Measurements from ENCODE around the gene CZIB.
"Not testable (repeated sequence)": the region's sequence is repeated elsewhere in the genome, so short reads cannot be mapped to it uniquely, and the experiment has no call there.

The CZIB gene

DNA sequence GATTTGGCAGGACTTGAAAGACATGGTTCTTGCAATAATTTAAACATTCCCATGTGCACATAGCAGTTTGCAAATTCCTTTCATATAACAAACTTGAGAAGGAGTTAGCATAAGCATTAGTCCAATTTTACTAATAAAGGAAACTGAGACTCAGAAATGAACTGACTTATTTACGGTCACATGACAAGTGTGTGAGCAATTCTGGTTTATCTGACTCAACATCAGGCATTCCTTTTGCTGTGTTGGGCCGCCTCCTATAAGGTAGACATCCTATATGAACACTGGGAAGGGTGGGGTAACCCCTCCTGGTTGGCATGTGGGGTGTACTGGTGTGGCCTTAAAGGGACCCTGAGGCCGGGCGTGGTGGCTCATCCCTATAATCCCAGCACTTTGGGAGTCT is 32.3 kb downstream of the CZIB start:
- no peak for DNase-seq (ENCODE audit: low read depth)

DNA sequence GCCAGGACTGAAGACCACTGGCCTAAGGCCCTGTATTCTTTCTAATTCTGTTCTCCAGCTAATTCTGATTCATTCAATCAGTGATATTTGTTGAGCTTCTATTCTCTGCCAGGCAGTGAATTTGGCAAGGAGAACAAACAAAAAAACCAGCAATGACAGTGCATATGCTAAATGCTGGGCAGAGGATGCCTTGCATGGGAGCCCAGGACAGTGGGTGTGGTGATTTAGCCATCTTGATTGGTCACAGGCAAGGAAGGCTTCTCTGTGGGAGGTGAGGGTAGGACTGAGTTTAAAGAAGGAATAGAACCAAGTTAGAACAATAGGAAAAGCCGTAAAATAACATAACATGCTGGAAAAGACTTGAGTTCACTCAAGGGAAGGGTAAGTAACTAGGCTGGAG is 33.0 kb downstream of the CZIB start:
- no peak for DNase-seq (ENCODE audit: low read depth)

DNA sequence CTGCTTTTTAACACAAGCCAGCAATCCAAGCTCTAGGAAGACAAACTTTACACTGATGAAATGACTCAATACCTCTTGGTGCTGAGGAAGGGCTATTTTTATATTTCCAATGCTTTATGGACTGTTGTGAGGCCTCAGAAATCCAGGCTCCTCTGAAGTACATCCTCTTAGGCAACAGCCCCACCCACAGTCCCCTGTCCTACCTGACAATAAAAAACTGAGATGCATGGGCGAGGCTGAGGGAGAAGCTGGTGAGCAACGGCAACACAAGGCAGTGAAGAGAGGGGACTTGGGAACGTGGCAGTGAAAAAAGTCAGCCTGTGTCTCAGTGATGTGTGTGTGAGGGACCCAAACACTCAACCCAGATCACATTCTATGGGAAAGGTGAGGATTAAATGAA is 33.9 kb downstream of the CZIB start:
- DNase-seq (ENCODE audit: low read depth): no peak

DNA sequence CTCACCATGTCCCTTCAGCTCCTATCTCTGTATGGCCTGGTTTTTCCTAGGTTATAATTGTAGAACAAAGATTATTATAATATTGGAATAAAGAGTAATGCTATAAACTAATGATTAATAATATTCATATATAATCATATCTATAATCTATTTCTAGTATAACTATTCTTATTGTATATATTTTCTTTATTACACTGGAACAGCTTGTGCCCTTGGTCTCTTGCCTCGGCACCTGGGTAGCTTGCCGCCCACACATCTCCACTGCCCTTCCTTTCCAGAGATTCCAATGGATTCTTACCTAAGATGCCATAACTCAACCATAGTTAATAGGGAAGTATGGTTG is 34.5 kb downstream of the CZIB start:
- not testable (repeated sequence) for DNase-seq (ENCODE audit: low read depth)

DNA sequence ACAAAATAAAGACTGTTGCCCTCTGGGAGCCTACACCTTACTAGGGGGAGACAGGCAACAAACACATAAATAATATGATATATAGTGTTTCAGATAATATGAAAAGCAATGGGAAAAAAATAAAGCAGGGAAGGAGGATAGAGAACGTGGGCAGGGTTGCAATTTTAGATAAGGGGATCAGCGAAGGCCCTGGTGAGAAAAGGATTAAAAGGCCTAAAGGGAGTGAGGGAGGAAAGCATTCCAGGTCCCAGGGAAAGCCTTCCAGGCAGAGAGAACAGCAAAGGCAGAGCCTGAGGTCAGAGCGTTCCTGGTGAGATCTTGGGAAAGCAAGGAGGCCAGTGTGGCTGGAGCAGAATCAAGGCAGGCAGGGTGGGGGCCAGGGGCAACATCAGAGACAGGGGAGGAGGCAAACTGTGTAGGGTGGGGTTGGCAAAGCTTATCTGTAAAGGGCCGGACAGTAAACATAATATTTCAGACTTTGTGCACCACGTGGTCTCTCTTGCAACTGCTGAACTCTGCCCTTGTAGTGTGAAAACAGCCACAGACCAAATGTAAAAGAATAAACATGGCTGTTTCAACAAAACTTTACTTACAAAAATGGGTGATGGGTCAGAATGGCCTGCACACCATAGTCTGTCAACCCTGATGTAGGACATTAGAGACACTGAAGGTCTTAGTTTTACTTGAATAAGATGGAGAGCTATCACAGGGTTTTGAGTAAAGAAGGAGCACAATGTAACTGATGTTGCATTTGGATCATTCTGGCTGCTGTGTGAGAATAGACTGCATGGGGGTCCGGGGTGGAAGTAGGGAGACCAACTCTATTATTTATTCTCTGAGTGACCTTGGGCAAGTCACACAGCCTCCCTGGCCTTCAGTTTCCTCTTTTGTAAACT is 37.1 kb downstream of the CZIB start:
- DNase-seq (ENCODE audit: low read depth): no peak

GRCh38 chr1:53182716-53183094 is 37.7 kb downstream of the CZIB start:
- no peak for DNase-seq (ENCODE audit: low read depth)

GRCh38 chr1:53182111-53182593 is 38.3 kb downstream of the CZIB start:
- DNase-seq (ENCODE audit: low read depth): peak; percentile 42

DNA sequence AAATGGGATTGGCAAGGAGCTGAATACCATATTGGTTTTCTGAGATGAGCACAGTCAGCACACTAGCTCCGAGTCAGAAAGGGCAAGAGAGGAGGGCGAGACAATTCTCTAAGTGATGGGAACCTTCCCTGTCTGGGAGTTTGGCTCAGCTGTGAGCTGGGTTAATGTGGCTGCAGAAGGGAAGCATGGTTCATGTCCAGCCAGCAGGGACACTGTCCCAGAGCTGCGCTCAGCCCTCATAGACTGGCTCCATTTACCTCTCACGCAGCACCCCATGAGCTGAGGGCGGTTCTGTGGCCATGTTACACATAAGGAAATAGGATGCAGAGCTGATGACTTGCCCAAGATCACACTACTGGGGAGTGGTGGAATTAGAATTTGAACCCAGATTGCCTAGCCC is 39.5 kb downstream of the CZIB start:
- no peak for DNase-seq (ENCODE audit: low read depth)

GRCh38 chr1:53180226-53180625 is 40.2 kb downstream of the CZIB start:
- DNase-seq (ENCODE audit: low read depth): peak; percentile 20

DNA sequence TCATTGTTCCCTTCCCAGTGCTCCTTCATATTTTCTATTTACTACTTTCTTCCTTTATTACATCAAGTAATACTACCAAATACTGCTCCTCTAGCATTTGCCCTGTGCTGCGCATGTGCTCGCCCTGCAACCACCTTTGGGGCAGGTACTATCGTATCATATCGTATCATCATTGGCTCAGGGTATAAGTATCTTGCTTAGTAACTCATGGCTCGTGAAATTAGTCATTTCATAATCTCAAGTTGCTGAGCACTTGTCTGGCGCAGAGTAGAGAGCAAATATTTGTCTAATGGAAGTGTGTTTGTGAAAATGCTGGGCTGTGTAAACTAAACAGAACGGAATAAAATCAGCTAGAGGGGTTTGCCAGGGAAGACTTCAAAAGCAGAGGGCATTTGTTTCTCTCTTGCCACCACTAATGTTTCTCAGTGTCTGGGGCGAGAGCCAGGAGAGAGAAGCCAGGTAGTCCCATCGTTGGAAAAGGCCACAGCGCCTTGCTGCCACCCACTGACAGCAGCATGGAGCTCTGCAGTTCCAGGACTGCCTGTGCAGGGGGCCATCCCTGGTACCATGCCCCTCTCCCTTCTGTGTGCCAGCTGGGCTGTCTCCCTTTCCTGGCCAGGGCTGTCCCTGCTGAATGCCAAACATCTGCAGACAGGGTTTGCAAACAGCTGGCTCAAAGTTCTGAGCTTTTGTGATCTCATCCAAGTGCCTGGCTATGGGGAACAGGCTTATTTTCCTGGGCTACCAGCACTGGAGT is 43.8 kb downstream of the CZIB start:
- DNase-seq (ENCODE audit: low read depth): no peak

DNA sequence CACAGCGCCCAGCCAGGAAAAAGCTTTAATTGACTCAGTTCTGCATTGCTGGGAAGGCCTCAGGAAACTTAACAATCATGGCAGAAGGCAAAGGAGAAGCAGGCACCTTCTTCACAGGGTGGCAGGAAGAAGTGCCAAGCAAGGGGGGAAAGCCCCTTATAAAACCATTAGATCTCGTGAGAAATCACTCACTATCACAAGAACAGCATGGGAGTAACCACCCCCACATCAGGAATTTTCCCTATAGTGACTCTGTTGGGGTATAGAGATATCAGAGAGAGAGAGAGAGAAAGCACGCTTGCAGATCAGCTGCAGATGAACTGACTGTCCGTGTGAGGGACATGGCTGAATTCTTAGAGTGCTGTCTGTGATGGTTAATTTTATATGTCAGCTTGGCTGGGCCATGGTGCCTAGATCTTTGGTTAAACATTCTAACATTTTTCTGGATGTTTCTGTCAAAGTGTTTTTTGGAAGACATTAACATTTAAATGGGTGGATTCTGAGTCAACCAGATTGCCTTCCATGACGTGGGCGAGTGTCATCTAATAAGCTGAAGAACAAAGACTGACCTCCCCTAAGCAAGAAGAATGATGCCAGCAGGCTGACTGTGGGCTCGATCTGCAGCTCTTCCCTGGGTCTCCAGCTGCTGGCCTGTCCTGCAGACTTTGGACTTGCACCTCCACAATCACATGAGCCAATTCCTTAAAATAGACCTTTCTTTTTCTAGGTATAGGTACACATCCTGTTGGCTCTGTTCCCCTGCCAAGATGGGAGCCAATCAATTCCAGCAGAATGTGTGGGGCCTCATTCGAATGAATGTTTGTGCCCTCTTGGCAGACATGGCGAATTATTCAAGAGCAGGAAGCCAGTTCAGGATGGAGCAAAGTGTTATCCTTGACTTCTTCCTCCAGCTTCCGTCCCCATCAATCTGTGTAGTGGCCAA is 45.2 kb downstream of the CZIB start:
- no peak for DNase-seq (ENCODE audit: low read depth)

GRCh38 chr1:53172426-53173128 is 47.9 kb downstream of the CZIB start:
- DNase-seq (ENCODE audit: low read depth): no peak

DNA sequence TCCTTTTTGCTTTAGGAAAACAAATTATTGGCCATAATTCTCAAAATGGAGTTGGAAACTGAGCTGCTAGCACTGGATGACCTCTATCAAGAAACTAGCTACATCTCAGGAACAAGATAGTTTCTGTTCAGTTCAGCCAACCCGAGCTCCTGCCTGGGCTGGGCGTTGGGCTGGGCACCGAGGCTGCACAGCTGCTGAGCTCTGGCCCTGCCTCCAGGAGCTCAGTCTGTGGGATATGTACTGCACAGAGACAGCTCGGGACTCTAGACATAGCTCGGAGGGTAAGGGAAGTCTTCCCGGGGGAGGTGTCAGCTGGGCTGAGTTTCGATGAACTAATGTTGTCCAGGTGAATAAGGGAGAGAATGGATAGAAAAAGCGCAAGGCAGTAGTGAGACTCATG is 53.5 kb downstream of the CZIB start:
- DNase-seq (ENCODE audit: low read depth): no peak

- no peak for DNase-seq (ENCODE audit: low read depth)
These were observed 54.1 kb downstream of the CZIB start for GRCh38 chr1:53166366-53166765.

DNA sequence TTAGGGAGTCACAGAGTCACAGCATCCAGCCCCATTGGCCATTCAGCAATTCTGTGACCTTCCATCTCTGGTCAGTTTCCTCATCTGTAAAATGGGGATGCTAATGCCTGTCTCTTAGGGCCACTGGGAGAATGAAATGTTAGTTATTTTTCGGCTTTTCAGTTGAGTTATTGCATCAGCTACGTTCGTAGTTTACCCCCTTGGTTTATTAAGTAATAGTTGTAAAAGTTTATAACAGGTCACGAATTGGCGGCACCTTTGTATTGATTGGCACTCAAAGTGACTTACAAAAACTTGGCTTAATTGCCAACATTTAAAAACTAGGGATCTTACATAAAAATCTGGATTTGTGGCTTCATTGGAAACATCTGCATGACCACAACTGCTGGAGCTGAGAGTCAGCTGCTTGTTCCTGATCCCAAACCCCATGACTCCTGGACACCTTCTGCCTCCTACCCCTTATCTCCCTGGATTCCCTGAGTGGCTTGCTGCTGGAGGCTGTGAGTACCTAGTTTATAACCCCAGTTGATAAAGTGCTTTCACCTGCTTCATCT is 54.9 kb downstream of the CZIB start:
- no peak for DNase-seq (ENCODE audit: low read depth)
